K562 (cell line): ENCODE data around the gene SEMA5A. TPM values are rescaled to one million over a fixed set of nuclear protein-coding genes. Genes with fewer than 3 reads are reported as not detected.

Experiments
- ATAC-seq: fragments of 200-7000 bp; cut with Tn5 transposase; 3 replicates; pipeline ENCODE4 v1.9.1; 2020; ENCODE audit warnings: moderate library complexity
- BruUV-seq: library from RNA; stranded (reverse); fragments of 400-500 nt; replicated peaks from 2 replicates; lab custom pipeline; 2021; lab: Mats Ljungman, UMichigan
- CTCF ChIA-PET: fragments of 300-600 bp; formaldehyde crosslinking; extraction: SDS; loops from one replicate; lab custom pipeline; 2021; ENCODE audit warnings: low intra/inter-chr PET ratio; lab: Yijun Ruan, JAX
- POLR2A ChIA-PET: fragments of 300-600, 350-650 bp; sonication (Branson Sonifier 250); formaldehyde crosslinking; extraction: SDS; loops from one replicate; lab custom pipeline; 2021; ENCODE audit warnings: antibody characterized with exemption, inconsistent platforms; lab: Yijun Ruan, JAX
- DNase-seq, 4 experiments: peaks; one replicate each; pipeline versions ENCODE4 v3.0.0 to v3.0.0-alpha.2; 2011 to 2018; ENCODE audit warnings: low spot score in 3 of 4, mixed read lengths in 3 of 4; ENCODE audit errors: extremely low read depth in 1 of 4
- FAIRE-seq: peaks from 2 replicates; lab custom pipeline; 2011; peaks lifted over from hg19 to GRCh38; lab: Jason Lieb, UNC
- H2AFZ ChIP-seq: 2 replicates; pipeline ENCODE4 v1.6.0; 2011; ENCODE audit warnings: low read depth, low read length, control low read depth, inconsistent platforms
- H3K27ac ChIP-seq: fragments of 200-600 bp; 3 replicates; pipeline ENCODE4 v1.8.0; 2011; ENCODE audit warnings: low read depth, mild to moderate bottlenecking, control low read depth, inconsistent platforms, low read length, moderate library complexity, mixed read lengths; ENCODE audit errors: extremely low read depth
- H3K27me3 ChIP-seq, 2 experiments: fragments of 300-600 bp in 1 of 2; 2 replicates in 1 of 2; 3 replicates in 1 of 2; pipeline versions ENCODE4 v1.6.0 to v1.8.0; 2011; ENCODE audit warnings: inconsistent platforms in 2 of 2, low read length in 2 of 2, mild to moderate bottlenecking in 1 of 2, mixed read lengths in 1 of 2, moderate library complexity in 1 of 2; ENCODE audit not compliant: control insufficient read depth in 2 of 2, insufficient read depth in 2 of 2
- H3K36me3 ChIP-seq: fragments of 300-600 bp; 3 replicates; pipeline ENCODE4 v1.8.0; 2011; ENCODE audit warnings: mild to moderate bottlenecking, low read length, inconsistent platforms; ENCODE audit not compliant: control insufficient read depth, insufficient read depth
- H3K4me1 ChIP-seq, 2 experiments: fragments of 200-600 bp in 1 of 2; replicated peaks in 1 of 2; 2 replicates in 1 of 2; 3 replicates in 1 of 2; pipeline versions ENCODE4 v1.5.1 to v1.8.0; 2011; ENCODE audit warnings: inconsistent platforms in 2 of 2, low read length in 2 of 2, mild to moderate bottlenecking in 1 of 2, mixed read lengths in 1 of 2, moderate library complexity in 1 of 2; ENCODE audit not compliant: control insufficient read depth in 2 of 2, insufficient read depth in 2 of 2
- H3K4me2 ChIP-seq: 2 replicates; pipeline ENCODE4 v1.6.1; 2011; ENCODE audit warnings: low read length, control low read depth, inconsistent platforms, mixed read lengths; ENCODE audit not compliant: insufficient read depth
- H3K4me3 ChIP-seq: fragments of 200-600 bp; sonication (generic), shearing (Covaris generic); 2 replicates; pipeline ENCODE4 v1.5.1; 2016; ENCODE audit warnings: control low read depth, inconsistent platforms
- H3K79me2 ChIP-seq: fragments of 200-600 bp; 3 replicates; pipeline ENCODE4 v1.8.0; 2011; ENCODE audit warnings: low read length, inconsistent platforms; ENCODE audit not compliant: control insufficient read depth, insufficient read depth
- H3K9ac ChIP-seq, 2 experiments: 2 replicates each; pipeline versions ENCODE4 v1.6.0 to v1.6.1; 2011; ENCODE audit warnings: low read depth in 2 of 2, low read length in 2 of 2, control low read depth in 1 of 2, inconsistent platforms in 1 of 2, mild to moderate bottlenecking in 1 of 2, mixed read lengths in 1 of 2; ENCODE audit not compliant: insufficient read depth in 1 of 2
- H3K9me1 ChIP-seq: one replicate; pipeline ENCODE4 v1.6.0; 2011; ENCODE audit warnings: inconsistent platforms, mild to moderate bottlenecking, low read length, moderate library complexity; ENCODE audit not compliant: control insufficient read depth, insufficient read depth
- H3K9me3 ChIP-seq: replicated peaks from 2 replicates; pipeline ENCODE4 v1.5.1; 2011; ENCODE audit warnings: low read depth, low read length, inconsistent platforms; ENCODE audit not compliant: control insufficient read depth, insufficient read depth
- H4K20me1 ChIP-seq: replicated peaks from 2 replicates; pipeline ENCODE4 v1.6.1; 2011; ENCODE audit warnings: low read length, inconsistent platforms, mixed read lengths; ENCODE audit not compliant: control insufficient read depth, insufficient read depth
- BCLAF1 ChIP-seq, 2 experiments: fragments of 450-650 bp in 1 of 2; IDR thresholded peaks; 2 replicates each; pipeline ENCODE4 v1.6.1; 2011 to 2017; ENCODE audit warnings: low read depth in 2 of 2, antibody characterized with exemption in 1 of 2, borderline replicate concordance in 1 of 2, low read length in 1 of 2, mild to moderate bottlenecking in 1 of 2, mixed read lengths in 1 of 2; ENCODE audit not compliant: control insufficient read depth in 1 of 2
- CBX2 ChIP-seq: fragments of 200-600 bp; sonication (generic); IDR thresholded peaks from one replicate; pipeline ENCODE4 v1.6.1; 2012; ENCODE audit warnings: mild to moderate bottlenecking, low read length, inconsistent platforms; ENCODE audit not compliant: insufficient read depth, poor library complexity, severe bottlenecking
- CREB1 ChIP-seq, 2 experiments: sonication (generic) in 1 of 2; formaldehyde crosslinking in 1 of 2; IDR thresholded peaks; 2 replicates each; pipeline versions ENCODE4 v1.6.1 to v1.8.0; 2012 to 2022; ENCODE audit warnings: inconsistent platforms in 1 of 2, mild to moderate bottlenecking in 1 of 2, missing genetic modification reagents in 1 of 2, moderate library complexity in 1 of 2
- CREB5 ChIP-seq: fragments of 250-450 bp; sonication (Bioruptor Pico); IDR thresholded peaks from 2 replicates; pipeline ENCODE4 v1.5.0; 2020; ENCODE audit warnings: mild to moderate bottlenecking
- DPF2 ChIP-seq: fragments of 450-650 bp; IDR thresholded peaks from 2 replicates; pipeline ENCODE4 v1.6.1; 2016
- MED1 ChIP-seq: sonication (generic); formaldehyde crosslinking; IDR thresholded peaks from 2 replicates; pipeline ENCODE4 v1.8.1; 2023; ENCODE audit warnings: missing genetic modification reagents, borderline replicate concordance
- TCF7L2 ChIP-seq: fragments of 150-350 bp; IDR thresholded peaks from 2 replicates; pipeline ENCODE4 v1.6.1; 2016; ENCODE audit warnings: low read depth, mild to moderate bottlenecking, low read length, moderate library complexity
- WGBS: fragments of 100-300 bp; shearing (Covaris generic); methylation state at CpG from one replicate; pipeline ENCODE4 v1.1.6; 2016; ENCODE audit warnings: low coverage, mixed read lengths; ENCODE audit not compliant: insufficient coverage; ENCODE audit errors: missing lambda C conversion rate; 5-methylcytosine and 5-hydroxymethylcytosine counted together
- in situ Hi-C: fragments of 300-500 bp; cut with MboI; formaldehyde crosslinking; loops from 4 replicates; pipeline ENCODE4 v1.15.0; 2018; ENCODE audit warnings: inconsistent platforms, mixed read lengths
- intact Hi-C: fragments of 100-400 bp; cut with micrococcal nuclease; formaldehyde crosslinking; loops from 2 replicates; pipeline ENCODE4 v1.14.2; 2022
- polyA plus RNA-seq, 8 experiments: library from polyadenylated mRNA; depleted of rRNA in 4 of 8; stranded (reverse) in 5 of 8; unstranded in 3 of 8; fragments of >200 nt; fragmentation: Nextera tagmentation in 2 of 8; fragmentation: Illumina TruSeq in 1 of 8; extraction: Ambion mirVana in 2 of 8; extraction: Trizol in 1 of 8; gene quantifications; 2 replicates each; pipeline versions ENCODE4 v1.2.1 to v1.2.3, GENCODE V29; 2011 to 2014; ENCODE audit warnings: inconsistent platforms in 1 of 8, missing spikeins in 1 of 8
- total RNA-seq, 7 experiments: library from RNA; depleted of rRNA in 6 of 7; stranded (reverse); fragments of >200 nt in 6 of 7; fragmentation: Illumina TruSeq in 2 of 7; extraction: Trizol in 2 of 7; gene quantifications; 2 replicates each; pipeline versions ENCODE4 v1.2.1 to v1.2.3, GENCODE V29; 2011 to 2021; ENCODE audit warnings: low replicate concordance in 1 of 7
- TF ChIP-seq, protein P1 (sequence below): sonication (generic); formaldehyde crosslinking; IDR thresholded peaks from 2 replicates; pipeline ENCODE4 v1.8.1; 2023; ENCODE audit warnings: mild to moderate bottlenecking, missing genetic modification reagents
- TF ChIP-seq, protein P2 (sequence below): fragments of 450-650 bp; formaldehyde crosslinking; IDR thresholded peaks from 2 replicates; pipeline ENCODE4 v1.4.0; 2022; ENCODE audit warnings: missing genetic modification characterization
- TF ChIP-seq, protein P3 (sequence below): sonication (generic); formaldehyde crosslinking; IDR thresholded peaks from 2 replicates; pipeline ENCODE4 v1.8.0; 2022; ENCODE audit warnings: mild to moderate bottlenecking, missing genetic modification reagents

SEMA5A gene
- total and polyA plus RNA-seq, 9 of the 15 experiments (the other 6 are each of a cell fraction or from before 2014, with no cell fraction given): 0.02 TPM; not detected in 8

GRCh38 chr5:9013147-9013546, 532.7 kb downstream of the SEMA5A start:
- DNase-seq: no peak
- ChIA-PET CTCF (no interaction called here), POLR2A (no interaction called here)
- H3K4me3 ChIP-seq: no peak overlapping the region
- no peak for ATAC-seq
- no peaks in the 10 kb centered on the region for H4K20me1 ChIP-seq
- in situ Hi-C loops (no loop called here), intact Hi-C loops (no loop called here)
- no TSS peak for BruUV-seq
- no peak overlapping the region for H2AFZ ChIP-seq
- H3K27ac ChIP-seq: no peak overlapping the region
- no peaks in the 10 kb centered on the region for H3K27me3 ChIP-seq
- WGBS: 0% methylated on average over 6 of the region's 6 CpGs
- no peaks in the 10 kb centered on the region for H3K9me1 ChIP-seq
- no peak overlapping the region for H3K4me2 ChIP-seq
- no peaks in the 10 kb centered on the region for H3K36me3 ChIP-seq
- 0 out of 2 replicates have a peak, but pooled peaks cover 3% of the 10 kb centered on the region for H3K9me3 ChIP-seq
- no peaks in the 10 kb centered on the region for H3K79me2 ChIP-seq
- no peaks in the 10 kb centered on the region for H3K4me1 ChIP-seq
- no peak overlapping the region for H3K9ac ChIP-seq
- FAIRE-seq: no peak
- TF ChIP-seq CBX2: no peak
- no peak for TF ChIP-seq TCF7L2
- no peak for TF ChIP-seq MED1
- TF ChIP-seq, protein P1, sequence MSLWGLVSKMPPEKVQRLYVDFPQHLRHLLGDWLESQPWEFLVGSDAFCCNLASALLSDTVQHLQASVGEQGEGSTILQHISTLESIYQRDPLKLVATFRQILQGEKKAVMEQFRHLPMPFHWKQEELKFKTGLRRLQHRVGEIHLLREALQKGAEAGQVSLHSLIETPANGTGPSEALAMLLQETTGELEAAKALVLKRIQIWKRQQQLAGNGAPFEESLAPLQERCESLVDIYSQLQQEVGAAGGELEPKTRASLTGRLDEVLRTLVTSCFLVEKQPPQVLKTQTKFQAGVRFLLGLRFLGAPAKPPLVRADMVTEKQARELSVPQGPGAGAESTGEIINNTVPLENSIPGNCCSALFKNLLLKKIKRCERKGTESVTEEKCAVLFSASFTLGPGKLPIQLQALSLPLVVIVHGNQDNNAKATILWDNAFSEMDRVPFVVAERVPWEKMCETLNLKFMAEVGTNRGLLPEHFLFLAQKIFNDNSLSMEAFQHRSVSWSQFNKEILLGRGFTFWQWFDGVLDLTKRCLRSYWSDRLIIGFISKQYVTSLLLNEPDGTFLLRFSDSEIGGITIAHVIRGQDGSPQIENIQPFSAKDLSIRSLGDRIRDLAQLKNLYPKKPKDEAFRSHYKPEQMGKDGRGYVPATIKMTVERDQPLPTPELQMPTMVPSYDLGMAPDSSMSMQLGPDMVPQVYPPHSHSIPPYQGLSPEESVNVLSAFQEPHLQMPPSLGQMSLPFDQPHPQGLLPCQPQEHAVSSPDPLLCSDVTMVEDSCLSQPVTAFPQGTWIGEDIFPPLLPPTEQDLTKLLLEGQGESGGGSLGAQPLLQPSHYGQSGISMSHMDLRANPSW (CRISPR knock-in tag): no peak
- no peak for TF ChIP-seq CREB5 (CRISPR knock-in tag)
- TF ChIP-seq, protein P2, sequence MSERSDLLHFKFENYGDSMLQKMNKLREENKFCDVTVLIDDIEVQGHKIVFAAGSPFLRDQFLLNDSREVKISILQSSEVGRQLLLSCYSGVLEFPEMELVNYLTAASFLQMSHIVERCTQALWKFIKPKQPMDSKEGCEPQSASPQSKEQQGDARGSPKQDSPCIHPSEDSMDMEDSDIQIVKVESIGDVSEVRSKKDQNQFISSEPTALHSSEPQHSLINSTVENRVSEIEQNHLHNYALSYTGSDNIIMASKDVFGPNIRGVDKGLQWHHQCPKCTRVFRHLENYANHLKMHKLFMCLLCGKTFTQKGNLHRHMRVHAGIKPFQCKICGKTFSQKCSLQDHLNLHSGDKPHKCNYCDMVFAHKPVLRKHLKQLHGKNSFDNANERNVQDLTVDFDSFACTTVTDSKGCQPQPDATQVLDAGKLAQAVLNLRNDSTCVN: no peak
- TF ChIP-seq, protein P3, sequence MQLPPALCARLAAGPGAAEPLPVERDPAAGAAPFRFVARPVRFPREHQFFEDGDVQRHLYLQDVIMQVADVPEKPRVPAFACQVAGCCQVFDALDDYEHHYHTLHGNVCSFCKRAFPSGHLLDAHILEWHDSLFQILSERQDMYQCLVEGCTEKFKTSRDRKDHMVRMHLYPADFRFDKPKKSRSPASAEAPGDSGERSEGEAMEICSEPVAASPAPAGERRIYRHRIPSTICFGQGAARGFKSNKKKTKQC (CRISPR knock-in tag): no peak
- TF ChIP-seq BCLAF1 (IDR thresholded peaks at IDR 0.05; ENCODE audit: borderline replicate concordance in 1 of 2, control insufficient read depth in 1 of 2, low read depth in 2 of 2, low read length in 1 of 2): no peak
- no peak for TF ChIP-seq DPF2
- TF ChIP-seq CREB1 (IDR thresholded peaks at IDR 0.05): no peak
- no peak for TF ChIP-seq CREB1 (CRISPR knock-in tag; IDR thresholded peaks at IDR 0.05)
